IPS DF 6.9 (cell line): Measurements from ENCODE around the gene NAPG.
"Not testable (repeated sequence)": the region's sequence is repeated elsewhere in the genome, so short reads cannot be mapped to it uniquely, and the experiment has no call there.

Experiments used
- DNase-seq: peaks from one replicate; pipeline ENCODE4 v3.0.0-alpha.2; 2013; ENCODE audit warnings: low read depth, low spot score
- H3K27ac ChIP-seq: one replicate; pipeline ENCODE4 v1.5.1; 2013; ENCODE audit warnings: low read length, control low read depth
- H3K27me3 ChIP-seq: 2 replicates; pipeline ENCODE4 v1.6.1; 2013; ENCODE audit warnings: mild to moderate bottlenecking, low read length; ENCODE audit not compliant: control insufficient read depth, insufficient read depth
- H3K36me3 ChIP-seq: 2 replicates; pipeline ENCODE4 v1.6.1; 2013; ENCODE audit warnings: low read length; ENCODE audit not compliant: control insufficient read depth, insufficient read depth
- H3K4me1 ChIP-seq: 2 replicates; pipeline ENCODE4 v1.6.1; 2013; ENCODE audit warnings: low read length; ENCODE audit not compliant: control insufficient read depth, insufficient read depth
- H3K4me3 ChIP-seq: 2 replicates; pipeline ENCODE4 v1.5.1; 2013; ENCODE audit warnings: mild to moderate bottlenecking, low read length
- H3K9me3 ChIP-seq: 2 replicates; pipeline ENCODE4 v1.6.1; 2013; ENCODE audit warnings: low read length, inconsistent platforms; ENCODE audit not compliant: control insufficient read depth, insufficient read depth
- WGBS: extraction: QIAGEN DNeasy Blood & Tissue Kit; methylation state at CpG from one replicate; pipeline ENCODE4 v1.1.7; 2013; ENCODE audit warnings: mixed read lengths, missing lambda C conversion rate; ENCODE audit not compliant: insufficient read length, insufficient coverage; 5-methylcytosine and 5-hydroxymethylcytosine counted together

NAPG gene

GRCh38 chr18:10544093-10544748 is 18.4 kb downstream of the NAPG start:
- H3K27me3 ChIP-seq: no peaks in the 10 kb centered on the region
- no peak overlapping the region for H3K4me3 ChIP-seq
- WGBS: no CpG with 5 or more reads among the region's 9 CpGs
- no peak for DNase-seq
- H3K27ac ChIP-seq: no peak overlapping the region
- H3K9me3 ChIP-seq: no peaks in the 10 kb centered on the region
- peaks cover 7% of the 10 kb centered on the region; the same call in 1 of the 2 replicates for H3K36me3 ChIP-seq
- H3K4me1 ChIP-seq: no peaks in the 10 kb centered on the region

- Histone ChIP-seq H3K4me1 (no peaks in the 10 kb centered on the region), H3K36me3 (peaks cover 7% of the 10 kb centered on the region; the same call in 1 of the 2 replicates), H3K27ac (no peak overlapping the region), H3K9me3 (no peaks in the 10 kb centered on the region), H3K4me3 (no peak overlapping the region), H3K27me3 (no peaks in the 10 kb centered on the region)
- WGBS: no CpG with 5 or more reads among the region's 7 CpGs
- DNase-seq: no peak
Measured at GRCh38 chr18:10546557-10547300, 20.9 kb downstream of the NAPG start.

GRCh38 chr18:10552226-10552625 is 26.4 kb downstream of the NAPG start:
- H3K4me3 ChIP-seq: no peak overlapping the region
- DNase-seq: no peak
- no peak overlapping the region for H3K27ac ChIP-seq
- H3K4me1 ChIP-seq: no peaks in the 10 kb centered on the region
- WGBS: no CpG with 5 or more reads among the region's 3 CpGs
- H3K27me3 ChIP-seq: no peaks in the 10 kb centered on the region
- peaks cover 10% of the 10 kb centered on the region; the same call in 1 of the 2 replicates for H3K36me3 ChIP-seq
- H3K9me3 ChIP-seq: no peaks in the 10 kb centered on the region

GRCh38 chr18:10556251-10556650 is 30.4 kb downstream of the NAPG start:
- H3K4me1 ChIP-seq, H3K4me3 ChIP-seq, H3K27ac ChIP-seq, DNase-seq, H3K27me3 ChIP-seq, H3K9me3 ChIP-seq, H3K36me3 ChIP-seq: not testable (repeated sequence)
- WGBS: no CpG with 5 or more reads among the region's 10 CpGs

- Histone ChIP-seq H3K9me3 (no peaks in the 10 kb centered on the region), H3K4me3 (no peak overlapping the region), H3K27me3 (no peaks in the 10 kb centered on the region), H3K36me3 (peaks cover 7% of the 10 kb centered on the region; the same call in 1 of the 2 replicates), H3K27ac (no peak overlapping the region), H3K4me1 (peaks cover 4% of the 10 kb centered on the region)
- DNase-seq: no peak
- WGBS: 100% methylated on average over 2 of the region's 6 CpGs
Measured at GRCh38 chr18:10557085-10557677, 31.4 kb downstream of the NAPG start.

GRCh38 chr18:10558243-10558966 is 32.6 kb downstream of the NAPG start:
- no peak overlapping the region for H3K4me3 ChIP-seq
- peaks cover 4% of the 10 kb centered on the region for H3K4me1 ChIP-seq
- H3K27me3 ChIP-seq: no peaks in the 10 kb centered on the region
- no CpG with 5 or more reads among the region's 6 CpGs for WGBS
- H3K36me3 ChIP-seq: peaks cover 5% of the 10 kb centered on the region; the same call in 1 of the 2 replicates
- H3K27ac ChIP-seq: no peak overlapping the region
- no peaks in the 10 kb centered on the region for H3K9me3 ChIP-seq
- DNase-seq: no peak

- WGBS: no CpG with 5 or more reads among the region's 4 CpGs
- Histone ChIP-seq H3K27me3 (no peaks in the 10 kb centered on the region), H3K27ac (no peak overlapping the region), H3K36me3 (peaks cover 5% of the 10 kb centered on the region; the same call in 1 of the 2 replicates), H3K9me3 (no peaks in the 10 kb centered on the region), H3K4me1 (peaks cover 4% of the 10 kb centered on the region), H3K4me3 (no peak overlapping the region)
- no peak for DNase-seq
Measured at GRCh38 chr18:10558967-10559298, 33.1 kb downstream of the NAPG start.

- DNase-seq: no peak
- no CpG with 5 or more reads among the region's 17 CpGs for WGBS
- H3K27ac ChIP-seq: no peak overlapping the region
- no peaks in the 10 kb centered on the region for H3K9me3 ChIP-seq
- peaks cover 4% of the 10 kb centered on the region for H3K4me1 ChIP-seq
- no peaks in the 10 kb centered on the region for H3K27me3 ChIP-seq
- H3K36me3 ChIP-seq: no peaks in the 10 kb centered on the region
- H3K4me3 ChIP-seq: no peak overlapping the region
Measured at GRCh38 chr18:10559553-10560451, 34.0 kb downstream of the NAPG start.

GRCh38 chr18:10560452-10561045 is 34.7 kb downstream of the NAPG start:
- H3K36me3 ChIP-seq: no peaks in the 10 kb centered on the region
- peak; percentile 82 for DNase-seq
- H3K4me1 ChIP-seq: peaks cover 4% of the 10 kb centered on the region
- no peaks in the 10 kb centered on the region for H3K9me3 ChIP-seq
- no peaks in the 10 kb centered on the region for H3K27me3 ChIP-seq
- WGBS: no CpG with 5 or more reads among the region's 17 CpGs
- no peak overlapping the region for H3K4me3 ChIP-seq
- H3K27ac ChIP-seq: no peak overlapping the region
